HG02840 (cell line): ENCODE data around the gene PLK3.
"Not testable (repeated sequence)": the region's sequence is repeated elsewhere in the genome, so short reads cannot be mapped to it uniquely, and the experiment has no call there.

Source experiments
- ATAC-seq: cut with Tn5 transposase; IDR thresholded peaks from one replicate; pipeline ENCODE4 v1.9.1; 2021; ENCODE audit warnings: mild to moderate bottlenecking, moderate library complexity, moderate number of reproducible peaks; ENCODE audit not compliant: unreplicated experiment, low FRiP score

Gene PLK3

DNA sequence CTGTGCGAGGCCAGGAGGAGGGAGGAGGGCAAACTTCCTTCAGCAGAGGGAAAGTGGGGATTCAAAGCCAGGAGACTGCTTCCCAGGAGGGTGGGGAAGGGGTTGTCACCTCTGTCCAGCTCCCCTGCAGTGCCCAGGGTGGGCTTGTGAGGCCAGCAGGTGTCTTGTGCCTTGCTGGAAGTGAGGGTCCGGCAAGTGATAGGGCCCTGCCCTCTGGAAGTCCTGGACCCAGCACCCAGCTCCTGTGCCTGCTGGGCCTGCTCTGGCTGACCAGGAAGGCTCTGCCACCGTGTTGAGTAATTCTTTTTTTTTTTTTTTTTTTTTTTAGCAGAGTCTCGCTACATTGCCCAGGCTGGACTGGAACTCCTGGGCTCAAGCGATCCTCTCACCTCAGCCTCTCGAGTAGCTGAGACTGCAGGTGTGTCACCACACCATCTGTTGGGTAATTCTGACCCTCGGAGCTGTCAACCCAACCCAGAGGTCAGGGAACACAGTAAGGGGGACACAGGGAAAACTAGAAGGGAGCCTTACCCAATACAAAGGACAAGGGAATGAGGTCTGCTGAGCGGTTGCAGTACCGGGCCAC, 13.2 kb upstream of the PLK3 start:
- ATAC-seq = no peak

DNA sequence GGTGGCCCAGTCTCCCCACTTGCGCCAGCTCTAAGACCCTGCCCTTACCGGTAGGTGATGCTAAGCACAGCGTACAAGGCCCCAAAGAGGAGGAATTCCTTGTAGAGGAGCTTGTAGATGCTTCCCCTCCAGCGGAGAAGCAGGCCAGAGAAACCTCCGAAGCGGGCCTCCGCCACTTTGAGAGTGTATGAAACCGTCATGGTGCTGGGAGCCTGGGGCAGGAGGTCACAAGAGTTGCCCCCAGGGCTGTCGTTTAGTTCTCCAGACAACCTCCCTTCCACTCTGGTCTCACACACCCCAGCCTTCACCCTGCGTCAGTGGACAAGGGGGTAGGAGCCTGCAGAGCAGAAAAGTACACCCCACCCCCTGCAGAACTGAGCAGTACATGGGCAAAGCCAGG, 12.7 kb upstream of the PLK3 start:
- ATAC-seq = no peak

DNA sequence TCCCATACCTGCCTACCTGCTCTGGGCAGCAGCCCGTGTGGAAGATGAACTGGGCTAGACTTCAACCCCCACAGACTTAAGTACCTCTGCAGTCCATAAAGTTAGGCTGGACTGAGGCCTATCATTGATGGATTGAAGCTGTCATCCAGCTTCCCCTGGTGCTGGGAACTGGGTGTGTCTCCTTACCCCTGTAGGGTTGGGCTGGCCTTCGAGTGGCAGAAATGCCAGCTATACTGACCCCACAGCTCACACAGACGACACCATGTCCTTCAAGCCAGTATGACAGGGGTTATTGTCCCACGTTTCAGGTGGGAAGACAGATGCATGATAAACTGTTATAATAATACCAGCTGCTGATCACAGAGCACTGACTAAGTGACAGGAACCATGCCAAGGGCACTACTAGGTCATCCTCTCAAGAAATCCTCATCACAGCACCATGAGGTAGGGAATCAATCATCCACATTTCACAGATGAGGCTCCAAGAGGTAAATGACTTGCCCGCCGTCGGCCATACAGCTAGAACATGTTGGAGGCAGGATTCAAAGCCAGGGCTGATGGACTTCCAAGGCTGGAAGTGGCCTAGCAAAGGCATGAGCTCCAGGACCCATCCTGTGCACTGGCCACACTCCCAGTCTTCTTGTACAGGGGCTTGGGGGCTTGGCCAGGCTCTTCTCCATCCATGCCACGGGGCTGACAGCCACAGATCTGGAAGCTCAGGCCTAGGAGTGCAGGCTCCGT, 11.9 kb upstream of the PLK3 start, which contains the start of gene BEST4:
BEST4 (minus strand) TSS at position 51 of the 741 bp plus-strand sequence. CDS start 465 bp downstream, outside the sequence.
- ATAC-seq = no peak

DNA sequence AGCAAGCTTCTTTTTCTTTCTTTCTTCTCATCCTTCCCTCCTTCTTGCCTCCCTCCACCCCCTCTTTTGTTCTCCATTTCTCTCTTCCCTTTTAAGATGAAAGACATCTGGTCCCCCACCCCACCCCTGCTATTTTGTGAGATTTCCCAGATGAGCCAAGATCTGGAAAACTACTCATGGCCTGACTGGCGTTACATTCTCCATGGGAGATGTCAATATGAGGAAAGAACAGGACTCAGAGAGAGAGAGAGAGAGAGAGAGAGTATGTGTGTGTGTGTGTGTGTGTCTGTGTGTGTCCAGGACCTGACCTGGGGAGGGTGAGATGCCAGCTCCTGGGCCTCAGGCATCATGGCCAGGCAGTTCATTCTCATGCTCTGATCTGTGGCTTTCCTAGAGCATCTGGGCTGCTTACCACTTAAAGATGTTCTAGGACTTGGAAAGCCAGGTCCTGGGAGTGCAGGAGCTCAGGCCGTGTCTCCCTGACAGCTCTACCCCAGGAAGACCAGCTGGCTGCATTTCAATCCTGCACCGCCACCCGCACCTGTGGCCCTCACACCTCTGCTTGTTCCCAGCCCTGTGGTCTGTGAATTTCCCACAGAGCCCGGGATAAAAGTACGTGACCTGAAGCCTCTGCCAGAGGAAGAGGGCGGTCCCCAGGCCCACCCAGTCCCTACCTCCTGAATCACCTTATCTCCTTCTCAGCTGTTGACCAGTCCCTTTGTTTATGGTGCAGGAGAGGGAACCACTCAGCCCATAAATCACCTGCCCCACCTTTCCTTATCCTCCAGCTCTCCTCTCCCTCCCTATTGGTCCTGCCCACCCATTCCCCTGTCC, 9.0 kb upstream of the PLK3 start:
- no peak for ATAC-seq

DNA sequence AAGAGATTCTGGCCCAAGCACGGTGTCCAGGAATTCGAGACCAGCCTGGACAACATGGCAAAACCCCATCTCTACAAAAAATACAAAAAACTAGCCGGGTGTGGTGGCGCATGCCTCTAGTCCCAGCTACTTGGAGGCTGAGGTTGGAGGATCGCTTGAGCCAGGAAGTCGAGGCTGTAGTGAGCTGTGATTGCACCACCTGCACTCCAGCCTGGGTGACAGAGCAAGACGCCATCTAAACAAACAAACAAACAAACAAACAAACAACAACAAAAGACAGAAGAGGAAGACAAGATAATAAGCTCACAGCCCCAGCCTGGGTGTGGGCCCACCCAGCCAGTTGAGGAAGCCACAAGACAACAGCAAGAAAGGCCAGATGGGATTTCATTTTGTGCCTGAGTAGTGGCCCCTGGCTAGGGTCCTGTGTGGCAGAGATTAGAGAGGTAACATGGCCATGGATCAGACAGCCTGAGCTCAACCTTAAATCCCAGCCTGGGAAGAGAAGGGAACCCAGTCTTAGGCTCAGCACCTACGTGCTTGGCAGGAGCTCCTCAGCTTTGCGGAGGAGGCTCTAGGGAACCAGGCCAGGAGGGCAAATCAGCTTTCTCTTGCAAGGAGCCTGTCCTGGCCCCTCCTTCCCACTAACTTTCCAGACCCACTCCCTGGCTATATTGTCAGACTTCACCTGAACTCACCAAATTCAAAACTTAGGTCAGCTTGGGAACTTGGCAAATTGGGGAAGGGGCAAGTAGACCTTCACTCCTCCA, 7.3 kb upstream of the PLK3 start:
- ATAC-seq = no peak

DNA sequence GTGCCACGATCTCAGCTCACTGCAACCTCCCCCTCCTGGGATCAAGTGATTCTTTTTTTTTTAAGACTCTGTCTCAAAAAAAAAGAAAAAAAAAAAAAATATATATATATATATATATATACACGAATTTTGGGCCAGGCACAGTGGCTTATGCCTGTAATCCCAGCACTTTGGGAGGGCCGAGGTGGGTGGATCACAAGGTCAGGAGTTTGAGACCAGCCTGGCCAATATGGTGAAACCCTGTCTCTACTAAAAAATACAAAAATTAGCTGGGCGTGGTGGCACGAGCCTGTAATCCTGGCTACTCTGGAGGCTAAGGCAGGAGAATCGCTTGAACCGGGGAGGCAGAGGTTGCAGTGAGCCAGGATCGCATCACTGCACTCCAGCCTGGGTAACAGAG, 2.3 kb upstream of the PLK3 start:
- ATAC-seq = not testable (repeated sequence)

DNA sequence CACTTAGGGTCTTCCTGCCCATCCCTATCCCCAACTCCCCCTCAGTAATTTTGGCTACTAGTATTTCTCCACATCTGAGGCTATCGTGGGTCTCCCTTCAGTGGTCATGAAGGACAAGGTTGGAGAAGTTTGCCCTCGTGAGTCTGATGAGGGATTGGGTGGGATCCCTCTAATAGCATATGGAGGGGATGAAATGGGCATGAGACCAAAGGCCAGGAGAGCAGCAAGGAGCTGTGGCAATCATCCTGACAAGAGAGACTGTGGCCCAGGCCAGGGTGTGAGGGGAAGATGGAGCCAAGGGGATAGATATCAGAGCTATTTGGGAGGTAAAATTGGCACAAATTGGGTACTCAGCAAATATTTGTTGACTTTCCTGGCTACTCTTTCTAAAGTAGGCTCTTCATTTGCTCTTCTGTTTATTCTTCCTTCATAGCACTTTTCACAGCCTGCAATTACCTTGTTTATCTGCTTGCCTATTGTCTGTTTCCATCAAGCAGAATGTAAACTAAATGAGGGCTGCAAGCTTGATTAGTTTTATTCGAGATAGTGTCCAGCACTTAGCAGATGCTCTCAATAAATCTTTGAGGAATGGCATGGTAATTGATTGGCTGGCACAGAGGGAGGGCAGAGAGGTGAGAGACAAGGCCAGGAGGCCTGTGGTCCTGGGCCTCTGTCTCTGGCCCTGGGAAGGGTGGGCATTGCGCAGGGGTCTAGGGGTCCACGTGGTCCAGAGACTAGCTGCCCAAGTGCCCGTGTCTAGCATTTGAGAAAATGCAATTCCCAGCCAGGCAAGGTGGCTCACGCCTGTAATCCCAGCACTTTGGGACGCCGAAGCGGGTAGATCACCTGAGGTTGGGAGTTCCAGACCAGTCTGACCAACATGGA, 1.5 kb upstream of the PLK3 start:
- no peak for ATAC-seq

DNA sequence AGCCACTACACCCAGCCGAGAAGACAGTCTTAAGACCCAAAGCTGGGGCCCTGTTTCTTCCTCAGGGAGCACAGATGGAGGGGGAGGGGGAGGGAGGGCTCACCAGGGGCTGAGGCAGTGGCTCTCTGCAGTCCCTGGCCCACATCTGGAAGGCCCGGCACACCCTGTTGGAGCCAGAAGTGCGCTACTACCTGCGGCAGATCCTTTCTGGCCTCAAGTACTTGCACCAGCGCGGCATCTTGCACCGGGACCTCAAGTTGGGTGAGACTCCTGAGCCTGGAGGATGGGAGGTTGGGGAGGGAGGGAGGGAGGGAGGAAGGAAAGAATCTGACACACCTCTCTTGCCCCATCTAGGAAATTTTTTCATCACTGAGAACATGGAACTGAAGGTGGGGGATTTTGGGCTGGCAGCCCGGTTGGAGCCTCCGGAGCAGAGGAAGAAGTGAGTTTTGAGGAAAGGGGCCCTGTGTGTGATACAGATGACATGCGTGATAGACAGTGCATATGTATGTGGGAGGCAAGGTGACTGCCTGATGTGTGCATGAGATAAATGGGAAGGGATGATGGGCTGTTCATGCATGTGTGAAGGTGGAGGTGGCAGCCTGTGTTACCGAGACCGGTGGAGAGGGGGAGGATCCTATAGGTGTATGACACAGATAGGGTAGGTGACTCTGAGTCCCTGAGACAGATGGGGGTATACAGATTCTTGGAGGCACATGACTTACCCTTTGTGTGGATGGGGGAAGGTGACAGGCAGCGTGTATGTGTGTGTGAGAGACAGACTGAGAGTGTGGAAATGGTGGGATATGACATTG, 1.5 kb downstream of the PLK3 start:
- no peak for ATAC-seq

DNA sequence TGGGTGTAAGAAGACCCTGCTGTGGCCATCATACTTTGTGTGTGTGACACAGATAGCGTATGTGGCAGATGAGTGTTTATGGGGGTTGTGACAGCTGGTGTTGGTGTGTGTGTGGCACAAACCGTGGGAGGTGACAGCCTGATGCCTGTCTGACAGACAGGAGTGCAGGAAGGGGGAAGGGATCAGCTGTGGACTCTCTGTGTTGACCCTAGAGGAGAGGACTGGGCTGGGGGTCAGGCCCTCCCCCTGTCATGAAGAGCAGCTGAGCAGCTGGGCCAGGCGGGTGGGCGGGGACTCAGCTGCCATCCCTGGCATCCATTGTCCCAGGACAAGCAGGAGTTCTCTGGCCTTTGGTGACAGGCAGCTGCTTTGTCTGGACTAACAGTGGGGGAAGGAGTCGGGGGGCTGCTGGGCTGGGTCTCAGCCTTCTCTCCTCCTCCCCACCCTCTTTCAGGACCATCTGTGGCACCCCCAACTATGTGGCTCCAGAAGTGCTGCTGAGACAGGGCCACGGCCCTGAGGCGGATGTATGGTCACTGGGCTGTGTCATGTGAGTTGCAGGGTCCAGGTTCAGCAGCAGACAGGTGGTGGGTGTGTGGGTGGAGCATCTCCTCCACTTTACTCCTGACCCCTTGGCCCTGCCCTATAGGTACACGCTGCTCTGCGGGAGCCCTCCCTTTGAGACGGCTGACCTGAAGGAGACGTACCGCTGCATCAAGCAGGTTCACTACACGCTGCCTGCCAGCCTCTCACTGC, 2.3 kb downstream of the PLK3 start:
- no peak for ATAC-seq

DNA sequence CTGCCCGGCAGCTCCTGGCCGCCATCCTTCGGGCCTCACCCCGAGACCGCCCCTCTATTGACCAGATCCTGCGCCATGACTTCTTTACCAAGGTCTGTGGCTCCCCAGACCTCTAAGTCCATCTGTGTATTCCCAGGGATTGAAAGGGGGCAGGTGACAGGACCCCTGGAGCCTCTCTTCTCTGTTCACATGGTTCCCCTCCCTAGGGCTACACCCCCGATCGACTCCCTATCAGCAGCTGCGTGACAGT, 2.8 kb downstream of the PLK3 start:
- ATAC-seq = no peak

DNA sequence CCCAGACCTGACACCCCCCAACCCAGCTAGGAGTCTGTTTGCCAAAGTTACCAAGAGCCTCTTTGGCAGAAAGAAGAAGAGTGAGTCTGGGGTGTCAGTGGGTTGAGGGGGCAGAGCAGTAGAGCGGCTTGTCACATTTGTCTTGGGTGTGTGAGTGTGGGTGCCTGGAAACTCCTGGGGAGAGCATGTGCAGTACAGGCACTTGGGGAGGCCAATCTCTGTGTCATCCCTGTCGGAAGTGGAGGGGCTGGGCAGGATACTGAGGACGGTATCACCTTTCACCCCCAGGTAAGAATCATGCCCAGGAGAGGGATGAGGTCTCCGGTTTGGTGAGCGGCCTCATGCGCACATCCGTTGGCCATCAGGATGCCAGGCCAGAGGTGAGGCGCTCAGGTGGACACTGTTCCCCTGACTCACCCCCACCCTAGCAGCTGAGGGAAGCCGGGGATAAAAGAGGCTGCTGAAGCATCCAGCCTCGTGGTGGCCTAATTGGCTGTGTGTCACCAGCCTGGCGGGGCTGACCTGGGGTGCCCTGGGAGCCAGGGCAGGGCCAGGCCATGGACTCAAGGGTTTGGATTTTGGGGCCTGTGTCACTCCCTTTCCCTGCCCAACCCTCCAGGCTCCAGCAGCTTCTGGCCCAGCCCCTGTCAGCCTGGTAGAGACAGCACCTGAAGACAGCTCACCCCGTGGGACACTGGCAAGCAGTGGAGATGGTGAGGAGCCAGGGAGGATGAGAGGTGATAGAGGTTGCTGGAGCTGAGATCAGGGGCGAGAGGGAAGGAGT, 3.3 kb downstream of the PLK3 start:
- no peak for ATAC-seq

DNA sequence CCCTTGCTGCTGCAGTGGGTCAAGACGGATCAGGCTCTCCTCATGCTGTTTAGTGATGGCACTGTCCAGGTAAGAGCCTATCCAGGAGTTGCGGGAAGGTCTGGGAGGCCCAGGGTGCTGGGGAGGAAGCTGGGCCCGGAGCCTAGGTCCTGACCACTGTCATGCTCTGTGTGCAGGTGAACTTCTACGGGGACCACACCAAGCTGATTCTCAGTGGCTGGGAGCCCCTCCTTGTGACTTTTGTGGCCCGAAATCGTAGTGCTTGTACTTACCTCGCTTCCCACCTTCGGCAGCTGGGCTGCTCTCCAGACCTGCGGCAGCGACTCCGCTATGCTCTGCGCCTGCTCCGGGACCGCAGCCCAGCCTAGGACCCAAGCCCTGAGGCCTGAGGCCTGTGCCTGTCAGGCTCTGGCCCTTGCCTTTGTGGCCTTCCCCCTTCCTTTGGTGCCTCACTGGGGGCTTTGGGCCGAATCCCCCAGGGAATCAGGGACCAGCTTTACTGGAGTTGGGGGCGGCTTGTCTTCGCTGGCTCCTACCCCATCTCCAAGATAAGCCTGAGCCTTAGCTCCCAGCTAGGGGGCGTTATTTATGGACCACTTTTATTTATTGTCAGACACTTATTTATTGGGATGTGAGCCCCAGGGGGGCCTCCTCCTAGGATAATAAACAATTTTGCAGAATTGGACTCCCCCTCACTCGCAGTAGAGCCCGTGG, 5.3 kb downstream of the PLK3 start:
- ATAC-seq = no peak

DNA sequence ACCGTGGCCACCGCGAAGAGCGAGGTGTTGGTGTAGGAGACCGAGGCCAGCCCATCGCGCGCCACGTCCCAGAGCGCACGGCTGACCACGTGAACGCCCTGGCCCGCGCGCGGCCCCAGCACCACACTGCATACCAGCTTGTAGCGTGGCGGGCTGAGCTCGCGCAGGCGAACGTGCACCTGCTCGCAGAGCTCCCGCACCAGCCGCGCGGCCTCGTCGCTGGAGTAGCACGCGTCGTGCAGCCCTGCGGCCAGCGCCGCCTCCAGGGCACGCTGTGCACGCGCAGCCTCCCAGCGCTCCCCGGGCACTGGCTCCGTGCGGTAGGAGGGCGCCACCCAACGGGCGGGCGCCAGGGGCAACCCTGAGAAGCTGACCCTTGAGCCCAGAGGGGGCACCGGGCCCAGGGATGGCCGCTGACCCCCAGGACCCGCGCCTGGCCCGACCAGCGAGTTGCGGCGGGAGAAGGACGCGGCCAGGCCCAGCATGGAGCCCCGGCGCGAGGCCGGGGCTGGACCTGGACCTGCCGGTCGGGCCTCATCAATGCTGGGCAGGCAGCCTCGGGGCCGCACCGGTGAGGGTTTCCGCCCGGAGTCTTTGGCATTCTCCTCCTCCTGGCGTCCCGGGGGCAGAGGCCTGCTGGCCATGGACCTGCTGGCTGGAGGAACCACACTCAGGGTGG, 6.0 kb downstream of the PLK3 start:
- ATAC-seq = no peak

DNA sequence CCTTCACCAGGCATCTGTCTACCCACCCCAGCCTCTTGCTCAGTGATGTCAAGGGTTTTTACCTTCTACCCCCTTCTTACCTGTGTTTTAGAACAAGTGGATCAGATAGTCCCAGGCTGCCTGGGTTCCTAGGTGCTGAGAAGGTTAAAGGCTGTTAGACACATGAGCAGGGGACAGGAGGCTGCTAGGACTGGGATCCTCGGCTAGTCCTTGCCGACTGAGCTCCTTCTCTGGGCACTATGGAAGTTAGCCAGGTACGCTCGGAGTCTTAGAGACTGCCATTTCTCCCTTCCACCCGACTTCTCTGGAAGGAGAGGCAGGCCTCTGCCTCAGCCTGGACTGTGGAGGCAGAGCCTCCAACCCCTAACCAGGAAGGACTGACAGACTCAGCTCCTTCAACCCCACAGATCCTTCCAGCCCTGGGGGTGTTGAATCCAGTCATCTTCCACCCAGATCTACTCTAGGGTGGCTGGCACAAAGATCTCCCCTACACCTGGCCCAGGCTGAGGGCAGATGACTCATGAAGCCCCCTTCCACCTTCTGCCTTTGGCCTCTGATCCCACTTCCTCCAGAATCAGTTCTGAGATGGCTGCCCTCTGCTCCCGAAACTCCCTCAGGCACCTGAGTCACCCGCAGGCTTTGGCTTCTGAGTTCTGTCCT, 6.7 kb downstream of the PLK3 start, which contains the start of gene DYNLT4:
DYNLT4 (minus strand) TSS at position 648 of the 660 bp plus-strand sequence. CDS start 683 bp downstream, outside the sequence.
- no peak for ATAC-seq

DNA sequence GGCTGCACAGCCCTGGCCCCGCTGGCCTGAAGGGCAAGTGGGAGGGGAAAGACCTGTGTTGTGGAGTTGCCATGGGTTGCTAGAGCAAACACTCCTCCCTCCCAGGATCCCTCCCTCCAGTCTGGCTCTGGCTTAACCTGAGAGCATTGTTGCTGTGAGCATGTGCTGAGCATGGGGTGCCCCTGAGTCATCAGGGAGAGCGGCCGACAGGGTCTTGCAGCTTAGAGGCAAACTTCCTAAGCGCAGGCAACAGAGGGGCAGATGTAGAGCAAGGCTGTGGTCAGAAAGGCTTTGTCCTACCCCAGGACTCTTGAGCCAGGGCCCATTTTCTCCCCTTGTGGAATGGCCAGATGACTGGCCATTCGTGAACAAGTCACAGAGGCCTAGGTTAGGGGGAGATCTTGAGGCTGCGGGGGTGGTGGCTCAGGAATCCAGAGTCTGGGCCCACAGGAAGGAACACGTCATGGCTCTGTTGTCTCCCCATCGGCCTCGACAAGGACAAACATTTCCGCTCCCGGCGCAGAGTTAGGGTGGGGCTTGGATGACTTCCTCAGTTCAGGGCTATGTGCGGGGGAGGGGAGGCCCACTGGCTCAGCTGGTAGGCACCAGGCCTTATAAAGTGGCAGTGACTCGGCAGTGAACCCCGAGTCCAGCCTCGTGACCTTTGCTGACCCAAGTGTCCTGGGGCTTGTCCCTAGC, 7.3 kb downstream of the PLK3 start:
- ATAC-seq = no peak
